ENCODE results near the gene SDF2. TPM values are rescaled to one million over a fixed set of nuclear protein-coding genes. Genes with fewer than 3 reads are reported as not detected.
"Not testable (repeated sequence)": the region's sequence is repeated elsewhere in the genome, so short reads cannot be mapped to it uniquely, and the experiment has no call there.

SDF2 gene
- total RNA-seq, 4 donors from 2014 or later = 20.3 to 38.3 (median 34.6) TPM

DNA sequence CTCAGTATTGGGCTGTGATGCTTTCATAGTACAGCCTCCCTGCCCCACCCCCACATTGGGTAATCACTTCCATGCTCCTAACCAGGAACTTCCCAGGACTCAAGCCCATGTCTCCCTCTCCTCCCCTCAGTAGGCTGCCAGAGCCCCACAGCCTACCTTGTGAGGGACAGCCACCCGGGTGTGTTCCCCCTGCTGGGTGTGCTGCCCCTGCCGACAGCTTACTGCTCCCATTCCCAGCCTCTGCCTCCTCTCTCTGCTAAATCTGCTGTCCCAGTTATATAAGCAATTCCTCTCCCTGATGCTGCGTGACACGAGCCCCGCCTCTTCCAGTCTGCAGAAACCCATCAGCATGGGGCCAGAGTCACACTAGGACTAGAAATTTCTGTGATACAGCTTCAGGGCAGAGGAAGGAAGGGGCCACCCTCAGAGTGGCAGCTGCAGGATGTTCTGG, 47.8 kb downstream of the SDF2 start, which contains the start of gene RSKR:
Gene RSKR, minus strand, starts transcription at position 255 of the 451 bp plus-strand sequence. Its CDS starts 24 bp downstream, at position 231.
- no peaks in the 10 kb centered on the region for H3K27me3 ChIP-seq
- no peaks in the 10 kb centered on the region for H3K9me3 ChIP-seq
- no peaks in the 10 kb centered on the region for H3K4me1 ChIP-seq
- no peak for DNase-seq
- H3K36me3 ChIP-seq = peaks cover 28 to 93% (median 45%) of the 10 kb centered on the region in 3 donors
- WGBS, 2 donors = 62 to 89% methylated on average over 4 to 5 of the region's 5 CpGs
- no peak for TF ChIP-seq POLR2A (IDR thresholded peaks at IDR 0.05)
- TF ChIP-seq, protein P1, sequence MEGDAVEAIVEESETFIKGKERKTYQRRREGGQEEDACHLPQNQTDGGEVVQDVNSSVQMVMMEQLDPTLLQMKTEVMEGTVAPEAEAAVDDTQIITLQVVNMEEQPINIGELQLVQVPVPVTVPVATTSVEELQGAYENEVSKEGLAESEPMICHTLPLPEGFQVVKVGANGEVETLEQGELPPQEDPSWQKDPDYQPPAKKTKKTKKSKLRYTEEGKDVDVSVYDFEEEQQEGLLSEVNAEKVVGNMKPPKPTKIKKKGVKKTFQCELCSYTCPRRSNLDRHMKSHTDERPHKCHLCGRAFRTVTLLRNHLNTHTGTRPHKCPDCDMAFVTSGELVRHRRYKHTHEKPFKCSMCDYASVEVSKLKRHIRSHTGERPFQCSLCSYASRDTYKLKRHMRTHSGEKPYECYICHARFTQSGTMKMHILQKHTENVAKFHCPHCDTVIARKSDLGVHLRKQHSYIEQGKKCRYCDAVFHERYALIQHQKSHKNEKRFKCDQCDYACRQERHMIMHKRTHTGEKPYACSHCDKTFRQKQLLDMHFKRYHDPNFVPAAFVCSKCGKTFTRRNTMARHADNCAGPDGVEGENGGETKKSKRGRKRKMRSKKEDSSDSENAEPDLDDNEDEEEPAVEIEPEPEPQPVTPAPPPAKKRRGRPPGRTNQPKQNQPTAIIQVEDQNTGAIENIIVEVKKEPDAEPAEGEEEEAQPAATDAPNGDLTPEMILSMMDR (IDR thresholded peaks at IDR 0.05) = no peak
- intact Hi-C loops (cut with DNase I) = loop anchor here (10.0 kb wide), 1 partner anchor 119 kb away; no protein-coding TSS in a partner anchor
- H3K4me3 ChIP-seq = no peak within 1 kb of the TSS
- no peak within 1 kb of the TSS for H3K27ac ChIP-seq

DNA sequence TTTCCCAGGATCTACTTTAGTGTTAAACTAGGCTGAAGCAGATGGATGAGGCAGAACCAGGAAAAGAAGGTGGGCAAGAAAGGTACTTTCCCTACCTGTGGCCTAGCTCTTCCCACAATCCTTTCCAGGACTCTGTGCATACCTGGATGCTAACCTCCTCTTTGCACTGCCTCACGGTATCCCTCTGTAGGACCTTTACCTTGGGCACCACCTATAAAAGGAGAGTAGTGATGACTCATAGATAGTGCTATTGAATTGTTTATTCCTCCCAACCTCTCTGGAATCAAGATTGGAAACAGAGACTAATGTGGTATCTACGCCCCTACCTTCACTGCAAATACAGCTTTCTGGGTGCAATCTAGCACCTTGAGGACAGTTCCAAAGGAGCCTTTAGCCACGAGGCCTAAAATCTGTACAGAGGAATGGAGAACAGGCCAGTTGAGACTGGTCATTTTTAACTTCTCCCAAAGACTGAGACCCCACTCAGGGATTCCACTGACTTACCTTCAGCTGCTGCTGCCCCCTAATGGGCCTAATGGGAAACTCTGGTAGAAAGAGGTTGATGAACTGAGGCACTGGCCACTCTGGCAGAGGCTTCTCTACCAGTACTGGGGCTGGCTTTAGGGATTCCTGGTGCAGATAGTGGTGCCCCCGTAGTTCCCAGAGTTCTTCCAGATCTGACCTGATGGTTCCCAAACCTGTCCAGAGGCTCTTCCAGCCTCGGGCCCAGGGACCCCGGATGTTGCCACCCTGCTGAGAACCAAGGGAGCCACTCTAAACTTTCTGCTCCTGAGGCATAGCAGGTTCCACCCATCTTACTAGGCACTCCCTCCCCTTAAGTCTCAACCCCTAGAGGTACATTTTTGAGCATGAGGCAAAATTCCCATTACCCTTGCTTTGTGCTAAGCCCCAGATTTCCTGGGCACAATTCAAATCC, 48.5 kb downstream of the SDF2 start:
- H3K27me3 ChIP-seq = no peaks in the 10 kb centered on the region
- H3K9me3 ChIP-seq = no peaks in the 10 kb centered on the region
- intact Hi-C loops (cut with DNase I) = loop anchor here (10.0 kb wide), 1 partner anchor 118 kb away; no protein-coding TSS in a partner anchor
- no peak overlapping the region for H3K4me3 ChIP-seq
- no peak for DNase-seq
- TF ChIP-seq POLR2A (IDR thresholded peaks at IDR 0.05) = no peak
- TF ChIP-seq, protein P1 (IDR thresholded peaks at IDR 0.05) = peak in 4 of 6 experiments; percentile 20 to 50 (median 46)
- H3K4me1 ChIP-seq = no peaks in the 10 kb centered on the region
- WGBS, 2 donors = 65 to 75% methylated on average over 5 to 6 of the region's 6 CpGs
- no peak overlapping the region for H3K27ac ChIP-seq
- peaks cover 28 to 85% (median 37%) of the 10 kb centered on the region in 3 donors for H3K36me3 ChIP-seq

DNA sequence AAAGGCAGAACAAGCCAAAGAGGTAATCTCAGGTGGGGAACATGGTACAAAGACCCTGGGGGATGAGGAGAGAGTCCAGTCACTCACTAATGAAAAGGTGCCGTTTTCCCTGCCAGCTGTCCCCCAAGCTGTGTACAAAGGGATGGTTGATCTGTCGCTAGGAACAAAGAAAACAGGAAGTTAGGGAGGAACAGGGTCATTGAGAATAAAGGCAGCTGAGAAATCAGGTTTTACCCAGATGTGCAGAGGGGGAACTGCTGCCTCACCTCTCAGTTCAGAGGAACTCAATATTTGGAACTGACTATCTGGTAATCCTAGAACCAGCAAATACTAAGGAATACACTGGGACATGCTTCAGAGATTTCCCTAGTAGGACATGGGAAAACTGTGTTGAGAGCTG, 49.2 kb downstream of the SDF2 start:
- Histone ChIP-seq H3K27me3 (no peaks in the 10 kb centered on the region), H3K4me1 (no peaks in the 10 kb centered on the region), H3K36me3 (peaks cover 28 to 78% (median 31%) of the 10 kb centered on the region in 3 donors), H3K4me3 (no peak overlapping the region), H3K9me3 (no peaks in the 10 kb centered on the region), H3K27ac (no peak overlapping the region)
- no peak for TF ChIP-seq POLR2A (IDR thresholded peaks at IDR 0.05)
- TF ChIP-seq, protein P1 (IDR thresholded peaks at IDR 0.05) = no peak
- DNase-seq = no peak
- whole genome bisulfite sequencing, 2 donors = 54 to 56% methylated on average over 2 of the region's 2 CpGs
- intact Hi-C loops (cut with DNase I) = loop anchor here (10.0 kb wide), 1 partner anchor 118 kb away; no protein-coding TSS in a partner anchor

DNA sequence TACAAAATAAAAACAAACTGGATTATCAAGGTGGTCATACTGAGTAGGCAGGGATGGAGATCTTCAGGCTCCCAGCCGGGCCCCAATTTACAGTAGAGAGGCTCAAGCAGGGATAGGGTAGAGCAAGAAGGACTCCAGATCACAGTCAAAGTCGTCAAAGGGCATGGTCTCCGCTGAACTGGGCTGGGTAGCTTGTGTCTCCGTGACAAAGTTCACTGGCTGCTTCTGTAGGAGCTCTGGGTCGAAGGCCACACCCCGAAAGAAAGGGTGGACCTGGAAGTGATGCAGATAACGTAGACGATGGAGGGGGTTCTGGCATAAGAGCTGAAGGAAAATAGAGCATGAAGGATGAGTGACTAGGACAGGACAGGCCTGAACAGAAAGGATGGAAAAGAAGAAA, 51.3 kb downstream of the SDF2 start:
- peaks cover 7 to 57% (median 11%) of the 10 kb centered on the region in 3 donors for H3K36me3 ChIP-seq
- H3K27ac ChIP-seq = no peak overlapping the region
- no peaks in the 10 kb centered on the region for H3K9me3 ChIP-seq
- no peaks in the 10 kb centered on the region for H3K27me3 ChIP-seq
- WGBS, 2 donors = 85 to 86% methylated on average over 8 of the region's 8 CpGs
- TF ChIP-seq, protein P1 (IDR thresholded peaks at IDR 0.05) = no peak
- no peak for TF ChIP-seq POLR2A (IDR thresholded peaks at IDR 0.05)
- intact Hi-C loops (cut with DNase I) = loop anchor here (10.0 kb wide), 1 partner anchor 116 kb away; no protein-coding TSS in a partner anchor
- no peaks in the 10 kb centered on the region for H3K4me1 ChIP-seq
- no peak overlapping the region for H3K4me3 ChIP-seq
- no peak for DNase-seq

DNA sequence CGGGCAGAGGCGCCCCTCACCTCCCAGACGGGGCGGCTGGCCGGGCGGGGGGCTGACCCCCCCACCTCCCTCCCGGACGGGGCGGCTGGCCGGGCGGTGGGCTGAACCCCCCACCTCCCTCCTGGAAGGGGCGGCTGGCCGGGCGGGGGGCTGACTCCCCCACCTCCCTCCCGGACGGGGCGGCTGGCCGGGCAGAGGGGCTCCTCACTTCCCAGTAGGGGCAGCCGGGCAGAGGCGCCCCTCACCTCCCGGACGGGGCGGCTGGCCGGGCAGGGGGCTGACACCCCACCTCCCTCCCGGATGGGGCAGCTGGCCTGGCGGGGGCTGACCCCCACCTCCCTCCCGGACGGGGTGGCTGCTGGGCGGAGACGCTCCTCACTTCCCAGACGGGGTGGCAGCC, 57.7 kb downstream of the SDF2 start:
- H3K4me3 ChIP-seq; intact Hi-C loops (cut with DNase I); H3K27ac ChIP-seq; H3K9me3 ChIP-seq; H3K27me3 ChIP-seq; H3K36me3 ChIP-seq; DNase-seq: not testable (repeated sequence)
- no CpG with 5 or more reads among the region's 31 CpGs for WGBS, 2 donors
- peaks cover 4 to 12% (median 8%) of the 10 kb centered on the region in 3 donors for H3K4me1 ChIP-seq

All from esophagus squamous epithelium (tissue), 5 donors.